NOMO-1 treated with DMSO at 0.1 percent for 48 hours (cell line): Measurements from ENCODE around the gene NKD1.

Experiments used
- DNase-seq: peaks from one replicate; lab custom pipeline; 2025; ENCODE audit not compliant: unreplicated experiment; lab: John Stamatoyannopoulos, UW

NKD1 gene

DNA sequence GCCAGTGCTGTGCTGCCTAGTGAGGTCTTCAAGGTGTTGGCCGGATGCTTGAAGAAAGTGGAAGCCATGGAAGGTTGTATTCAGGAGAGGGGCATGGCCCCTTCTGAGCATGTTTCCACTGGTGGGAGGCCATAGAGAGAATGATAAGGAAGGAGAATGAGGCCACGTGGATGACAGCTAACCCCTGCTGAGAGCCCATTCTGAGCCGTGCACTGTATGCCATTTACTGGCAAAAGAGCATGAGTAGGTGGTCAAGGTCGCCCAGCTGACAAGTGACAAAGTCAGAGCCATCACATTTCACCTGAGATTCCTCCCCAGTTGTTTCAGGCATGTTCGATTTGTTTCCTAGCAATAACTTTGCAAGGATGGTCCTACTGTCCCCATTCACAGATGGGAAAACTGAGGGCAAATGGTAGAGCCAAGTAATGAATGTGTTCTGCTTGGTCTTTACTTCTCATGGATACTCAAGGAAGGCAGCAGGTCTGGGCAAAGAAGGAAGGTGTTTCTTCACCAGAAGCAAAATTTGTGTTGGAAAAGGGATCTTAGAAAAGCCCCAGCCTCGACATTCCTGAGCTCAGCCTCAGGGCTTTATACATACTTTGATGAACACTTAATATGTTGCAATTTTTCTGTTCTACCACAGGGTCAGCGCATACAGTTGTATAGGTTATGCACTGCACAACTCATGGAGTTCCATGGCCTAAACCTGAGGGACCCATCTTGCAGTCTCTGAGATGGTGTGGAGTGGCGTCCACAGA, 10.5 kb upstream of the NKD1 start:
- DNase-seq: no peak

DNA sequence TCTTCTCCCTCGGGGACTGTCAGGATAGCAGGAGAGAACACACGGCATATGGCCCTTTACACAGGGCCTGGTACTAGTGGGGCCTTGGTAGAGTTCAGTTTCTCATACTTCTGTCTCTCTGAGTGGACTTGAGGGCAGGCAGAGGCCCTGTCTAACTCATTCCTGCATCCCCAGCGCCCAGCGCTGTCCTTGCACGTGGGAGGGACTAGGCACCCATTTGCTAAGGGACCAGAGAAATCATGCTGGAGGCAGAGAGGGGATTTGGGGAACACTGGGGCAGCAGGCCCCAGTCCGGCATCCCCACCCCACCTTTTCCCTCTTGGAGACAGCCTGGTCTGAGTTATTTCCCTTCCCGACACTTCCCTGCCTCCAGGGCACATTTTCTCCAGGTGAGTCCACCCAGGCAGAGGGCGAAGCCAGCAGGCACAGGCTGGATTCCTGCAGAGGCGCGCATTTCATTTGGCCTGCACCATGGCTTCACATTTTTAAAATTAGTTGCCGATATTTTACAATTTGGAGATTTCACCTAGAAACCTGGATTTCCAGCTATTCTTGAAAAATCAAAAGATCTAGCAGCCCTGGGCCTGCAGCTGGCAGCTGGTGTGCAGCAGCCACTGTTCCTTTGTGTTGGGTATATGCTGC, 9.7 kb upstream of the NKD1 start:
- no peak for DNase-seq

DNA sequence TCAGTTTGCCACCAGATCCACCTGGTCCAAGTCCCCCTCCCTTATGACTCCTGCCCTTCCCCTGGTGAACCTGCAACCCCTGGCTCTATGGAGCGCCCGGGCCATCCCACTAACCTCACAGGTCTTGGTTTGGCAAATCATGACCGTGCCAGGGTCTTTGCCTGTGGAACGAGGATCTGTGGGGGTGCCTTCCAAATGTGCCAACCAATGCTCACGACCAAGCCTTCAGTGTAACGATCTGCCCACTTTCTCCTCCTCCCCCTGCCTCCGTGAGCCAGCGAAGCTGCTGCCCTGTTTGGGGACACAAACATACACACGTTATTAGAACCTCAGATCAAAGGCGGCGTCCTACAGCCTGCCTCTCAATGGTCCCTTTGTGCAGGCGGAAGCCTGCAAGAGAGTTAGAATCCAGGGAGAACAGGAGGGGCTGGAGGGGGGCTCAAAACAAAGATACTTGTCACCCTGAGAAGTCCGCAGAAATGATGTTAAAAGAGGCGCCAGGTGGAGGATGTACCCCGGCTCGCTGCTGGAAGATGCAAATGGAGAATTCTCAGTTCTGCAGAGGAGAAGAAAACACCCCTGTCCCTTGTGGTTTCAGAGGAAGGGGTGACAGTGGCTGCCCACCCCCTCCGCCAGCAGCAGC, 9.0 kb upstream of the NKD1 start:
- DNase-seq: no peak

DNA sequence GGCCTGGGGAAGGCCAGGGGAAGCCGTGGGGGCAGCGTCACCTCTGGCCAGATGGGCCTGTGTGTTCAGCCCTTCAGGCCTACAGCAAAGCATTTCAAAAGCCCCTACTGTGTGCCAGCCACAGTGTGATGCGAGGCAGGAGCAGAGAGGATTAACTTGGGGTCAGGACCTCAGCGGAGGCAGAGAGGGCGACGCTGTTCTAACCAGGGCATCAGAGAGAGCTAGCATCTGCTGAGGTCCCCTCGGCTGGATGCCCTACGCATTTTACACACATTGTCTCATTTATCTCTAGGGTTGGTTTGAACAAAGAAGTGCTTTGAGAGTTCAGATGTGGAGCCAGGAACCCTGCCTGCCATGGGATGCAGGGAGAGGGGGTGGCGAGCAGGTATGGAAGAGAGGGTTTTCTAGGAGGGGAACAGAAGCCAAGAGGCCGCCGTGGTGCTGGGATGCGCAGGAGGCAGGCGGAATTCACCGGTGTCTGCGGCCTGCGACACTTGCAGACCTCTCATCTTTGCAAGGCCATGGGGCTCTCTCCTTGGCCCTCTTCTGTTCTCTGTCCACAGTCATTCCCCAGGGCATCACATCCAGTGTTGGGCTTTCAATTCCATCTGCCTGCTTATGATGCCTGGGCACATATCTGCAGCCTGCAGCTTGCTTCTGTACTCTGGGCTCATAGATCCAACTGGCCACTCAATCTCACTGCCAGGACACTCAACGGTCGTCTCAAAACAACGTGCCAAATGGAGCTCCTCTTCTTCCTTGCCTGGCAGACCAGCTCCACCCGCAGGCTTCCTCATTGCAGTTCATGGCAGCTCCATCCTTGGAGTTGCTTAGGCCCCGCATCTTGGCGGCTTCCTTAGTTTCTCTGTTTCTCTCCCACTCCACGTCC, 8.1 kb upstream of the NKD1 start:
- DNase-seq: no peak

DNA sequence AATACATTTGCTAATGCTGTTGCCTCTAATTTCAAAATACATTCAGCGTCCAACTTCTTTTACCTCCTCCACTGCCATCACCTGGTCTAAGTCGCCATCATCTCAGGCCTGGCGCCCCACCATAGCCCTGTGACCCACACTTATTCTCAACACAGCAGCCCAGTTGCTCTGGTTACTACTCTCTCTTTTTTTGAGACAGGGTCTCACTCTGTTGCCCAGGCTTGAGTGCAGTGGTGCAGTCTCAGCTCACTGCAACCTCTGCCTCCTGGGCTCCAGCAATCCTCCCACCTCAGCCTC, 7.5 kb upstream of the NKD1 start:
- DNase-seq: no peak

DNA sequence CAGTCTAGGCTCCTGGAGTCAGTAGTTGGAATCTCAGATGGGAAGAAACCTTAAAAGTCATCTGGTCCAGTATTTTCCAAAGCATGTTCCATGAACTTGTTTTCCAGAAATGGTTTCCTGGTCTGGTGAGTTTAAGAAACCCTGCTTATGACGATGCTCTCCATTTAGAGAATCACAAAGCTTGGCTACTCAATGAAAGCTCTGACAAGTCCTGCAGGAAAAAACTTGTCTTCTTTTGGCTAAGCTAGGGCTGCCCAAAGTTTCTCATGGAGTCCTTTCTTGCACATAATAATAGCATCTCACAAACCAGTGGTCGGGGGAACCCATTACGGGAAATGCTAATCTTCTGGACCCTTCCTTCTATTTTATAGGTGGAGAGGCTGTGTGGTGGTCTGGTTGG, 5.5 kb upstream of the NKD1 start:
- DNase-seq: no peak

DNA sequence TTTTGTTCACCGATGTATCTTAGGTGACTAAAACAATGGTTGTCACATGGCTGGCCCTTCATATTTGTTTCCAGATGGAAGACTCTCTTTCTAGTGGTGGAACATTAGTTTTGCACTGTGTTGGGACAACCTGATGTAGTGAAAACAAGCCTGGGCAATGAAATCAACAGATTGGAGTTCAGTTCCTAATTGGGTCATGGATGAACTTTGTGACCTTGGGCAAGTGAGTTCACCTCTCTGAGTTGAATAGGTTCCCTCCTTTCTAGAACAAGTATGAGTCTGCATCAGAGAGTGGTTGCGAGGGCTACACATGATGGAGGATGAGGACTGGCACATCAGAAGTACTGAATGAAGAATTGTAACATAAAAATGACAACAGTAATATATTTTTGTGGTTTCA, 2.1 kb upstream of the NKD1 start:
- no peak for DNase-seq

DNA sequence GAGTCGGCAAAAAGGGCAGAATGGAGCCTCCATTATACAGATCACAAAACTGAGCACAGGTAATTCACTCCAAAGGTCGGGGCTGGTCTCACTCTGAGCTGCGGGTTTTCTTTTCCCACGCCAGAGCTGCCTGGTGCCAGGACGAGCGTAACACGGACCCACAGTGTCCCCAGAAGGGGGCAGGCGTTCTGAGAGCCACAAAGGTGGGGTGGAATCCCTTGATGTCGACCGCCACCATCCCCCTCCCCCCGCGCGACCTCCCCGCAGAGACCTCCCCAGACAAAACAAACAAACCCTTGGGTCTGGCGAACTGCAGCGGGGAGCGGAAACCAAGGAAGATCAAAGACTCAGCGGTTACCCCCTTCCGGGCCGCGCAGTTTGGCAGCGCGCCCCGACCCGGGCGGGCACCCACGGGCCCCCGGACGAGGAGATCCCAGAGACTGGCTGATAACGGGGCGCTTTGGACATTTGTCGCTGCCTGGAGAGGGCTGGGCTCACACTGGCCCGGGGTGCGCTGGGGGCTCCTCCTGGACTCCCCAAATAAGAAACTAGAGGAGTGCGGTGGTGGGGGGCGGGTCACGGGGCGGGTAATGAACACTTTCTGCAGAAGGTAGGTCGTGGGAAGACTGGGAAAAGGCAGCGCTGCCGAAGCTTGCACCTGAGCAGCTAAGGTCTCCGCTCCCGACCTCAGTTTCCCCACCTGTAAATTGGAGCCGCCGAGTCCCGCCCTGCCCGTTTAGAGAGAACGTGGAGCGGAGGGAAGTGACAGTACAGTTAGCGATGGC, 664 bp upstream of the NKD1 start:
- DNase-seq: peak; percentile 9

DNA sequence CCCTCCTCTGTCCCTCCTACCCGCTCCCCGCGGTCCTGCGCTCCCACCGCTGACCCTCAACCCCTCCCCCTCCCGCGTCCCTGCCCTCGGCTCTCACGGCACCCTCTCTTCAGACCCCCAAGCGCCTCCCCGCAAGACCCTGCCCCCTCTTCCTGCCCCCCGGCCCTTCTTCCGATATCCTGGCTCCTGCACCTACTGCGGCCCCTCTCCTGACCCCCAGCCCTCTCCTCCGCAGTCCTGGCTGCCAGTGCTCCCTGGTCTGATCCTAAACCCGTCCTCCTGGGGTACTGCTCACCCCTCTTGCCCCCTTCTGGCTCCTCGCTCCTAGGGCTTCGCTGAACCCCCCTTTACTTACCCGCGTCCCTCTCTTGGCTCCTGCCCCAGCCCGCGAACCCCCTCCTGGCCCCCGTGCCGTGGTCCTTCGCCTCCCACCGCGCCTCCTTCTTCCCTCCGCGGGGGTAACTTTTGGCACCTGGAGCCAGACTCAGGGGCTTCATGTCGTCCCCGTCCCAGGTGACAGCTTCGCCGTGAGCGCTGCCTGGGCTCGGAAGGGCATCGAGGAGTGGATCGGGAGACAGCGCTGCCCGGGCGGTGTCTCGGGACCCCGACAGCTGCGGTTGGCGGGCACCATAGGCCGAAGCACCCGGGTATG, 839 bp downstream of the NKD1 start:
- DNase-seq: no peak

DNA sequence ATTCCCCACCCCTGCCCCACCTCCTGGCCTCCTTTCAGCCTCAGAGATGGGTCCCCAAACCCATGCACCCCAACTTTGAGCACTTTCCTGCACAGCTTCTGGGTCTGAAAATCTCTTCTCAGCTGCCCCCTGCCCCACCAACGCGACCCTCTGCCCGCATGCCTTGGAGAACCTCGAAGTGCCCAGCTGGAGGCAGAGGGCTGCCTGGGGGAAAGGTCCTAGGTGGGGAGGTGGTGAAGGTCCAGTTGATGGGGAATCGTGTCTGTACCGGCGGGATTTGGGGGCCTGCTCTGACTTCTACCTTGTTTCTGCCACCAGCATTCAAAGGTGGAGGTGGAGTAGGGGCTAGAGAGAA, 1.3 kb downstream of the NKD1 start:
- DNase-seq: no peak

DNA sequence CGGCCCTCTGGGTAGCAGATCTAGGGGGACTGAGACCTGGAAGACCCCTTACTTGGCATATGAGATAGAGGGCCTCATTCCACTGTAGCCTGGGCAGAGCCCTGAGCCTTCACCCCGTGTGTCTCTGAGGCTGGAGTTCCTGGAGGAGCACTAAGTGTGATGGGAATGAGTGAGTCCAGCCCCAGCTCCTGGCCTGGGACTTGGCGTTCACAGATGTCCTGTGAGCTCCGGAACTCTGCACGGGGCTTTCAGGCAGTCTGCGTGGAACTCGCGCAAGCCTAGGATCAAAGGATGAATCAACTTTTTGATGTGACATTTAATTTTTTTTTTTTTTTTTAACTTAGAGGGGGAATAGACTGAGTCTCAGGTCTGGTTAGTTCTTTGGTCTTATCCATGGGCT, 1.8 kb downstream of the NKD1 start:
- DNase-seq: no peak

DNA sequence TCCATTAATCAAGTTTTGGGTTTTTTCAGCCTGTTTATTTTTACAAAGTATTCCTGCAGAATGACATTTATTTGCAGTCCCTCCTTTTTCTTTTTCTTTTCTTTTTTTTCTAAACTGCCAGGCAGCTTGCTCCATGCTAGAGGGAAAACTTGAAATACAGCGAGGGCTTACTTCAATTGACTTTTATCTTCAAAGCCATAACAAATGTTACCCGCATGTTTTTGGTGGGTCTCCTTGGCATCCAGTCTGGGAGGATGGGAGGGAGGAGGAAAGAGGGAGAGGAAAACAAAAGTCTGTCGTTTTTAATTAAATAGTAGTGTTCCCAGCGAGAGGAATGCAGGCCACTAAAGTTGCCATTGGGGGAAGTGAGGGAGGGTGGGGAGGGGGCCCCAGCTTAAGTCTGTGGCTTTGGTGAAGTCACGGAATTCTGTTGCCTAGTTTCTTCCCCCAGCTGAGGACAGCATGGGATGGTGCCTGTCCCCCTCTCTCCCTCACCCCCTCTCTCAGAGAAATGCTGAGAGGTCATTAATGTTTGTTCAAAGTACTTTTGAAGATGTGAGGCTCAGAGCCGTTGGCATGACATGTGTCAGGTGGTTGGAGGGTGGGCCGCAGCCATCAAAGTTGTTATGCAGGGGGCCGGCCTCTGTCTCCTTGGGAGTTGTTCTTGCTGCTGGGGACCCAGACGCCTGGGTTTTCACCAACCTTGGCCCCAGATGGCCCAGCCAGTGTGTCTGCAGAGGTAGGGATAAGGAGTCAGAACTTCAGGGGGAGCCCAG, 2.9 kb downstream of the NKD1 start:
- DNase-seq: no peak

DNA sequence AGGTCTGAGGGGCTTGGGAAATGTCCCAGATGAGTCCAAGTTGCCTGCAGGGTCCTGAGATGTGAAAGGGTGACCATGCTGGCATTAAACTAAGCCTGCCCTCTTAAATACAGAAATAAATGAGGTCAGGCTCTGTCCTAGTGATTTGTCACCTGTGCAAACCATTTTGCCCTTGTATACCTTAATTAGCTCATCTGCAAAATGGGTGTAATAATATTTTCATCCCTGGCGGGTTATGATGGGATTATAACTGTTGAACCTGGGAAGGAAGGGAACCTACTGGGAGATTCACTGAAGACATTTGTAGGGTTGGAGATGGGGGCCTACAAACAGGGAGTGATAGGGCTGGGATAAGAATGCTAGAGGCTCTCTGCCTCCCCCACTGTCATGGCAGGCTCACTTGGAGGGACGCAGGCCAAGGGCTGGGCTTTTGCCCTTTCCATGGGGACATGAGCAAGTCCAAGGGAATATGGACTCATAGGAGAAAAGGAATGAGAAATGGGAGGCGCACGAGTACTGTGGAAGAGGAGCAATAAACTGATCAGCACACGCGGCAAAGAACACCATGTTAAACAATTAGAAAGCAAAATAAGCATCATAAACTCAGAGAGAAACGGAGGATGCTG, 4.4 kb downstream of the NKD1 start:
- no peak for DNase-seq

DNA sequence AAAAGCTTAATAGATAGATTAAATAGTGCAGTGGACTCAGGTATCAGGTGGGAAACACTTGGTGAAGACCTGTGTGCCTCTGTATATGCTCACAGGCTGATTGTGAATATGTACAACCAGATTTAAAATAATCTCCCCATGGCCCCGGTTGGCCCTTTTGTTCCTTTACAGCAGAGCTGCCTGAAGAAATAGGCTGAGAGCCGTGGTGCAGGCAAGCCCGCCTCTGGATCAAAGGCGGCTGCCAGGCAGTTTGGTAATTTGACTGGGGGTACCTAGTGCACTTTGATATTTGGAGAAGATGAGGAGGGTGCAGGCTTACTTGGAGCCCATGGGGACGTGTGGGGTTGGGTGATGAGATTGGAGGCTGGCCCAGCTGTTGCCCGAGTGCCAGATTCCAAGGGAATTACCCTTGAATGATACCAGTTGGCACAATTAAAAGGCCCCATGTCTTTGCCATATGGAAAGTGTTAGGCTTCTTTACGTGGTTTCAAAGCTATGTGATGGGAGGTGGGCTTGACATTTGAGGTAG, 5.0 kb downstream of the NKD1 start:
- DNase-seq: no peak

DNA sequence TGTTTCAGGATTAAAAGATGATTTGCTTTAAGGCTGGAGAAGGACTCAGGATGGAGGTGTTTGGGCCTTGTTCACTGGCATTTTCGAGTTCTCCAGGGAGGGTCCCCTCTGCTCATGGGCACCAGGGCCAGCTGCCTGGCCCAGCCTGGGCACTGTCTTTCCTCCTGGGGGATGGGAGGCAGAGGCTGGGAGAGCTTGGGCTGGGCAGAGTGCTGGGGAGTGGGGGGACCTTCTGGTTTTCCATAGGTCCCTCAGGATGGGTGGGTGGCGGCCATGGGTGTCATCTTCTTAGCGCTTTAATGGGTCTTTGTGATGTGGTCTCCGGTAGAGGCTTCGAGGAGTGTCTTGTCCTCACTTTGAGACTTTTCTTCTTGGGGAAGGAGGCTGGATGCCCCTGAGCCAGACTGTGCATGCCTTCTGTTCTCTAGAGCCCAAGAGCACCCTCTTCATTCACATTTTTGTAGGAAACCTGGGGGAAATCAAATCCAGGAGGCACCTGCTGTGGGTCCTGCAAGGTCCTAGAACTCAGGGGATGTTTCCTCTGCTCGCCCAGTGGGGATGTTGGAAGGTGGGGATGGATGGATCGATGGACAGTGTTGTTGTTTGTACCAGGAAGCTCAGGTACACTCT, 5.7 kb downstream of the NKD1 start:
- no peak for DNase-seq

DNA sequence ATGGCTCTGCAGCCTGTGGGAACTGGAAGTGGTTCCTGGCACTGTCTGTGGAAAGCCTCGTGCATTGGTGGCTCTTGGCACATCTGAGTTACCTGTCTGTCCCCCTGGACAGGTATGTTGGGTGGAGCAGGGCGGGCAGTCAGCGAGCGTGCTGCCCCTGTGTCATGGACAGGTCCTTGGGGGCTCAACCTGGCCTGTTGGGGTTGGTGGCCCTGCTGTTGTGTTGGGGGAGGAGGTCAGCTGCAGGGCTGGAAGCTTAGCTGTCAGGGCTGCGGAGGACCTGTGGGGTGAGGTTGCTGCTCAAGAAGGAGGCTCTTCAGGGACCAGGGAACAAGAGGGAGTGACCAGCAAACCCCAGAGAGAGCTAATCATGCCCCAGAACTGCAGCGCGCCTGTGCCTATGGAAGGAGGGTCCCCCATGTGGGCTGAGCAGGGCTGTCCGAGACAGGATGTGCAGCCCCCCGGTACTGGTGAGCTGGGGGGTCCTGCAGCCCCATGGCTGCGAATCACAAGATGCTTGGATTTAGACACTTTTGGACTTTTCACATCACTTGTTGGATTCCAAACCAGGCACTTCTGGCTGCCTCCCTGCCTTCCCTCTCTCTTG, 7.2 kb downstream of the NKD1 start:
- no peak for DNase-seq

DNA sequence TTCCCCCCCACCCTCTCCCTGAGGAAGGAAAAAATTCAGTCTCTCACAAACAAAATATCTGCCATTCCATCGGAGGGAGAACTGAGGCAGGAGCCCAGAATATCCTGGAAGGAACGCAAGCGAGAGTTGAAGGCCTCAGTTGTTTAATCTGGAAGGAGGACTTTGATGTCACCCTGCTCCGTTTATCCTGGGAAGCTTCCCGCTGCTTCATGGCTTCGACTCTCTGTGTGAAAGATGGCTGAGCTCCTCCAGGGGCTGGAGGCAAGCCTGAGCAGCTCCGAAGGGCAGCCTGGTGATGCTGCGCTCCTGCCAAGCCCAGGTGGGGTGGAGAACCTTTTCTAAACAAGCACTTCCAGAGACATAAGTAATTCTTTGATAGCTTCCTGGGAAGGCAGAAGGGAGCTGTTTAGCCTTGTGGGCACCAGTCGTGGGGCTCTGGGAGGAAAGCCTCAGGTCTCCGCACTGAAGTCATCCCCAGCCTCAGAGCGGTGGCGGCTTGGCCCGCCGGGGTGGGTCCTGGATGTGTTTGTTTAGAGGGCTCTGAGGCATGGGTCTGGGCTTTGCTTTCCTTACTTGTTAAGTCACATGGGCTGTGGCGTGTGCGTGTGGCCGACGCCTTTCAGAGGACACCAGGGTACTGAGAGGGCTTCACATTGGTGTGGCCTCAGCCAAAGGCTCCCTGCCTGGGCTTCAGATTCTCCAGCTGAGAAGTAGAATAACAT, 7.9 kb downstream of the NKD1 start:
- no peak for DNase-seq

DNA sequence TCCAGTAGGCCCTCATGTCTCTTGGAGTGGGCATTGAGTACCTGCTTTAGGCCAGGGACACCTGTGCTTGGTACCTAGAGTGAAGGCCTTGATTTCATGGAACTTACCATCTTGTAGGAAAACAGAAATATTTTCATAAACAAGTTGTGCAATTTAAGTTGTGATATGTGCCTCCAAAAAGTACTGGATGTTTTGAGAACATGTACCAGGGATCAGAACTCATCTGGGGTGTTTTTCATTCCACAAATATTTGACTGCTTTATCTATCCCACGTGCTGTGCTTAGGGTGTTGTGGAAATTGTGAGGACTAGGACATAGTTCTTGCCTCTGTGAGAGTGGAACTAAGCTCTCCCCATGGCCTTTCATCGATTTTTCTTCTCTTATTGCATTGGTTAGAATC, 8.8 kb downstream of the NKD1 start:
- DNase-seq: no peak
